Glomerular endothelial cell (primary cell): Measurements from ENCODE around the gene SF3B3. TPM values are rescaled to one million over a fixed set of nuclear protein-coding genes. Genes with fewer than 3 reads are reported as not detected.
"Not testable (repeated sequence)": the region's sequence is repeated elsewhere in the genome, so short reads cannot be mapped to it uniquely, and the experiment has no call there.

Source experiments
- DNase-seq: peaks from one replicate; pipeline ENCODE4 v3.0.0-alpha.2; 2011; ENCODE audit warnings: low read depth, low spot score; ENCODE audit errors: extremely low read depth
- total RNA-seq: library from RNA; depleted of rRNA; stranded (reverse); fragments of >200 nt; gene quantifications from 2 replicates; pipeline ENCODE4 v1.2.3, GENCODE V29; 2015

Gene SF3B3
- total RNA-seq, 1 donor from 2014 or later = 167 TPM

DNA sequence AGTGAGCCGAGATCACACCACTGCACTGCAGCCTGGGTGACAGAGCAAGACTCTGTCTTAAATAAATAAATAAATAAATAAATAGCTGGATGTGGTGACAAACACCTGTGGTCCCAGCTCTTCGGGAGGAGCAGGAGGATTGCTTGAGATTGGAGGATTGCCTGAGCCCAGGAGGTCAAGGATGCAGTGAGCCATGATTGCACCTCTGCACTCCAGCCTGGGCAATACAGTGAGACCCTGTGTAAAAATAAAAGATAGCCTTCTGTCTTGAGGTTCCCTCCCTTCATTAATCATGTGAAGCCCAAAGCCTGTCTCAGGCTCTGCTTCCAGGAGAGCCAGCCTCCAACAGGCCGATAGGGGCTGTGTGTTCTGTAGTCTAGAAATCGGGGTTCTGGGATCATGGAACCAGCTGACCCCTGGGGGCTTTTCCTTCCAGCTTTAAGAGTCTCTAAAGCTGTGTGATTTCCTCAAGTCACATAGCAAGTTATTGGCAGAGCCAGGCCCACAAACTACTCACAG is 88.2 kb downstream of the SF3B3 start:
- no peak for DNase-seq

DNA sequence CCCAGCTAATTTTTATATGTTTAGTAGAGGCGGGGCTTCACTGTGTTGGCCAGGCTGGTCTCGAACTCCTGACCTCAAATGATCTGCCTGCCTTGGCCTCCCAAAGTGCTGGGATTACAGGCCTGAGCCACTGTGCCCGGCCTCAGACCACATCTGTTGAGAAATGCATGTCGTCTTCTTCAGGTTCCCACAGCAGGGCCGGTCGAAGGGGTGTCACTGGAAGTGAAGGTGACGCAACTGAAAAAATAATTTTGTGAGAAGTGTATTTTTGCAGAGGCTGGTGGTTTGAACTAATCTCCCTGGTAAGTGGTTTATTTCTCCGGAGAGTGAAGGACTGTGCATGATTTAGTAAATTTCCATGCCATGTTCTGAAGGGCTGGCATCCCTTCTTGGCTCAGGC is 89.3 kb downstream of the SF3B3 start:
- DNase-seq = no peak

DNA sequence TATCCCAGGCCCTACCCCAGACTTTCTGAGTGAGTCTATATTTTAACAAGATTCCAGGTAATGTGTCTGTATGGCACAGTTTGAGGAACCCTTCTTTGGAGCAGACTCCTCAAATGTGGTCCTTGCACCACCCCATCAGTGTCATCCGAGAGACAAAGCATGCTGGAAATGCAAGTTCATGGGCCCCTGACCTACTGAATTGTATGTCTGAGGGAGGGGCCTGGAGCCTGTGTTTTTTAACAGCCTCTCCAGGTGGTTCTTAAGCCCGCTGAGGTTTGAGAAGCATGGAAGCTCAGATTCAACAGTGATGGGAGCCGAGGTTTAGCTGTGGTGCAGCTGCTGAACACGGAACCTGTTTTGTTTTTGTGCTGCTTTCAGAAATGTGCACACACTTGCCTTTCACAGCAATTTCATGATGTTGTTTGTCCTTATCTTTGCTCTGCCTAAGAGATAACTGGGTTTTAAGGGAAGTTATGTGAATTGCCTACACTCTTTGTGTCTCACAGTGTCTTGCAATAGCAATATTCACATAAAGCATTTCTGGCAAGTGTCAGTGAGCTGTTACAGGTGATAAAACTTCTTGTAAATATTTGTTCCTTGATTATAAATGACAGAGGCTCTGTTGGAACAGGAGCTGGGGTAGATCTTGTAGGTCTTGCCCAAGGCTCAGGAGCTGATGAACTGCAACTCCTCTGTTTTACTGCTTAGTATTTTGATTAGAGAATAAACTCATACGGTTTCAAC is 90.8 kb downstream of the SF3B3 start:
- no peak for DNase-seq

GRCh38 chr16:70615945-70616344 is 92.3 kb downstream of the SF3B3 start:
- DNase-seq = no peak

DNA sequence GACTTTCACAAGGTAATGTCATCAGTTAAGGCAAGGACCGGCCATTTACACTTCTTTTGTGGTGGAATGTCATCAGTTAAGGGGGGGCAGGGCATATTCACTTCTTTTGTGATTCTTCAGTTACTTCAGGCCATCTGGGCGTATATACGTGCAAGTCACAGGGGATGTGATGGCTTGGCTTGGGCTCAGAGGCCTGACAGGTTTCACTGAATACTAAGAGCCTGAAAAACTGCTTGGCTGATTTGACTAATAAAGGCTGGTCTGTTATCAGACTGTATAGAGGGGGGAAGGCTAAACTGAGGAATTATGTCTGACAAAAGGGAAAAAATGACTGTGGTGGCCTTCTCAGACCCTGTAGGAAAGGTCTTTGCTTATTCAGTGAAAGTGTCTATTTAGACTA is 98.2 kb downstream of the SF3B3 start:
- not testable (repeated sequence) for DNase-seq

Other genes with a start within 250 kb of the SF3B3 start
- gene AARS1, start 234.3 kb upstream of the SF3B3 start, total RNA-seq = 86.1 and 119 TPM in 2 replicates
- gene DDX19B, start 224.6 kb upstream of the SF3B3 start, total RNA-seq = 21.4 and 30.0 TPM in 2 replicates
- gene DDX19A, start 176.9 kb upstream of the SF3B3 start, total RNA-seq = 41.9 and 50.5 TPM in 2 replicates
- 38.6 and 58.3 TPM in 2 replicates for gene ST3GAL2, start 84.7 kb upstream of the SF3B3 start, total RNA-seq
- gene FCSK, start 69.2 kb upstream of the SF3B3 start, total RNA-seq = 14.9 and 17.2 TPM in 2 replicates
- gene COG4, start 262 bp upstream of the SF3B3 start, total RNA-seq = 47.4 and 48.2 TPM in 2 replicates
- gene IL34, start 122.7 kb downstream of the SF3B3 start, total RNA-seq = 2.8 and 3.1 TPM in 2 replicates
- 27.3 and 32.6 TPM in 2 replicates for gene MTSS2, start 162.2 kb downstream of the SF3B3 start, total RNA-seq